PFSK-1 (cell line): ENCODE results near the gene TNRC18.

Experiments
- POLR2AphosphoS5 ChIP-seq: IDR thresholded peaks from 2 replicates; pipeline ENCODE4 v1.6.1; 2012; ENCODE audit warnings: low read depth, mild to moderate bottlenecking, control low read depth, low read length, moderate library complexity
- REST ChIP-seq, 2 experiments: IDR thresholded peaks; 2 replicates each; pipeline versions ENCODE4 v1.6.1 to v1.8.0; 2011 to 2012; ENCODE audit warnings: low read depth in 2 of 2, low read length in 2 of 2, control low read depth in 1 of 2, inconsistent platforms in 1 of 2, mild to moderate bottlenecking in 1 of 2, moderate library complexity in 1 of 2; ENCODE audit not compliant: insufficient read depth in 1 of 2
- SIN3A ChIP-seq: IDR thresholded peaks from 2 replicates; pipeline ENCODE4 v1.6.1; 2012; ENCODE audit warnings: mild to moderate bottlenecking, low read length, moderate library complexity, borderline replicate concordance; ENCODE audit not compliant: insufficient read depth

DNA sequence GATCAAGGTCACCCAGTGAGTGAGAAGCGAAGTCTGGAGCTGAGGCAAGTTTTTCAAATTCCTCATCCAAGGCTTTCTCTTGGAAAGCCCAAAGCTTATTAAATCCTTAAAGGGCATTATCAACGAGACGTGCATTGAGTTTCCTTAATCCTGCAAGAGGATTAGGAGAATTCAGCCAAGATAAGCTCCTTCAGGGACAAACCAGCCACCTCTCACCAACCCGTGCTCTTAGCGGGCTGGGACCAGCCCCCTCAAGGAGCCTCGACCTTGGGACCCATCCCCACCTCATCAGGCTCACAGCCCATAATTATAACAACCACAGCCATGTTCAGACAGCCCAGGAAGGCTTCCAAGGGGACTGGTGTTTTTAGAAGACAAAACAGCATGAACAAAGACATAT is 152.8 kb downstream of the TNRC18 start:
- no peak for TF ChIP-seq POLR2AphosphoS5
- no peak for TF ChIP-seq SIN3A
- no peak for TF ChIP-seq REST (IDR thresholded peaks at IDR 0.05; ENCODE audit: insufficient read depth in 1 of 2, low read depth in 2 of 2, low read length in 2 of 2)
